Measurements from ENCODE around the gene EVI2B. TPM values are rescaled to one million over a fixed set of nuclear protein-coding genes. Genes with fewer than 3 reads are reported as not detected.

Gene EVI2B
- total RNA-seq, 1 experiment from 2014 or later: 0.37 TPM

DNA sequence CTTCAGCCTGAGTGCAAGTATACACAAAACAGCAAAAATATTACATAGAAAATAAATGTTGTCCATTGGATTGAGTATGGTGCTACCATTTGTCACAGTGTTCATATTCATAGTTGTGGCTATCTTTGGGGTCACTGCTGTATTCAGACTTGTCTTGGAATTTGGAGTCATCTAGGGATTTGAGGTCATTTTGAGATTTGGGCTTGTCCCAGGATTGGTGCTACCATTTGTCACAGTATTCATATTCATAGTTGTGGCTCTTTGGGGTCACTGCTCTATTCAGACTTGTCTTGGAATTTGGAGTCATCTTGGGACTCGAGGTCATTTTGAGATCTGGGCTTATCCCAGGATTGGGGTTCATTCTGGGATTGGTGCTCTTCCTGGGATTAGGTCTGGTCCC is 41.6 kb downstream of the EVI2B start:
- no peak for ATAC-seq
- no peak for DNase-seq (ENCODE audit: low spot score)
- TF ChIP-seq, protein P1, sequence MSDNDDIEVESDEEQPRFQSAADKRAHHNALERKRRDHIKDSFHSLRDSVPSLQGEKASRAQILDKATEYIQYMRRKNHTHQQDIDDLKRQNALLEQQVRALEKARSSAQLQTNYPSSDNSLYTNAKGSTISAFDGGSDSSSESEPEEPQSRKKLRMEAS (CRISPR knock-in tag; IDR thresholded peaks at IDR 0.05): no peak
- TF ChIP-seq FOXP1 (CRISPR knock-in tag; IDR thresholded peaks at IDR 0.05; ENCODE audit: borderline replicate concordance): no peak
- TF ChIP-seq ZNF281 (CRISPR knock-in tag; IDR thresholded peaks at IDR 0.05): no peak
- TF ChIP-seq E2F4 (CRISPR knock-in tag; IDR thresholded peaks at IDR 0.05; ENCODE audit: borderline replicate concordance, low read depth): no peak
- TF ChIP-seq, protein P2, sequence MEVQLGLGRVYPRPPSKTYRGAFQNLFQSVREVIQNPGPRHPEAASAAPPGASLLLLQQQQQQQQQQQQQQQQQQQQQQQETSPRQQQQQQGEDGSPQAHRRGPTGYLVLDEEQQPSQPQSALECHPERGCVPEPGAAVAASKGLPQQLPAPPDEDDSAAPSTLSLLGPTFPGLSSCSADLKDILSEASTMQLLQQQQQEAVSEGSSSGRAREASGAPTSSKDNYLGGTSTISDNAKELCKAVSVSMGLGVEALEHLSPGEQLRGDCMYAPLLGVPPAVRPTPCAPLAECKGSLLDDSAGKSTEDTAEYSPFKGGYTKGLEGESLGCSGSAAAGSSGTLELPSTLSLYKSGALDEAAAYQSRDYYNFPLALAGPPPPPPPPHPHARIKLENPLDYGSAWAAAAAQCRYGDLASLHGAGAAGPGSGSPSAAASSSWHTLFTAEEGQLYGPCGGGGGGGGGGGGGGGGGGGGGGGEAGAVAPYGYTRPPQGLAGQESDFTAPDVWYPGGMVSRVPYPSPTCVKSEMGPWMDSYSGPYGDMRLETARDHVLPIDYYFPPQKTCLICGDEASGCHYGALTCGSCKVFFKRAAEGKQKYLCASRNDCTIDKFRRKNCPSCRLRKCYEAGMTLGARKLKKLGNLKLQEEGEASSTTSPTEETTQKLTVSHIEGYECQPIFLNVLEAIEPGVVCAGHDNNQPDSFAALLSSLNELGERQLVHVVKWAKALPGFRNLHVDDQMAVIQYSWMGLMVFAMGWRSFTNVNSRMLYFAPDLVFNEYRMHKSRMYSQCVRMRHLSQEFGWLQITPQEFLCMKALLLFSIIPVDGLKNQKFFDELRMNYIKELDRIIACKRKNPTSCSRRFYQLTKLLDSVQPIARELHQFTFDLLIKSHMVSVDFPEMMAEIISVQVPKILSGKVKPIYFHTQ (CRISPR knock-in tag; IDR thresholded peaks at IDR 0.05): no peak
- no peak for TF ChIP-seq ZMAT4 (CRISPR knock-in tag; IDR thresholded peaks at IDR 0.05)
- no peaks in the 10 kb centered on the region for H3K27me3 Mint-ChIP-seq (ENCODE audit: low read depth)
- H3K36me3 Mint-ChIP-seq: peaks cover 6% of the 10 kb centered on the region
- ChIA-PET POLR2A (no interaction called here), CTCF (no interaction called here)
- no peak overlapping the region for H3K27ac Mint-ChIP-seq
- no peak overlapping the region for H3K4me3 Mint-ChIP-seq
- H3K9me3 Mint-ChIP-seq: no peaks in the 10 kb centered on the region
- peaks cover 11% of the 10 kb centered on the region for H3K4me1 Mint-ChIP-seq

DNA sequence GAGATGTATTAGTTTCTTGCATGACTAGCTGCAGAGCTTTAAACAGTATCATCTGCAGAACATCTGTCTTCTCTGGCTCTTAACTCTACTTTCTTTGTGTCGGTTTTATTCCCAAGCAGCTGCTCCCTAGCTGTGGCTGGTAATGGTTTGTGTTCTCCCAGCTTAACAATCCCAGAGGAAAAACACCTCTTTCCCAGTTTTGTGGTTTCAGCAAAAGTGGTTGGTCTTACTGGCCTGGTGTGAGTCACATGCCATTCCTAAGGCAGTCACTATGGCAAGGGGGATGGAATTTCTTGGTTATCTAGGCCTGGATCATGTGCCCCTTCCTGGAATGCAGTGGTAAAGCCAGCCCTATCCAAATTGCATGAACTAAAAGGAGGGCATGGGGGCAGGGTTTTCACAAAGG is 44.3 kb downstream of the EVI2B start:
- ChIA-PET CTCF (no interaction called here), POLR2A (no interaction called here)
- Mint-ChIP-seq H3K36me3 (peaks cover 9% of the 10 kb centered on the region), H3K27me3 (ENCODE audit: low read depth) (no peaks in the 10 kb centered on the region), H3K9me3 (no peaks in the 10 kb centered on the region), H3K27ac (peak overlapping the region; percentile 96), H3K4me1 (peaks cover 11% of the 10 kb centered on the region), H3K4me3 (no peak overlapping the region)
- peak; percentile 95 for ATAC-seq
- no peak for DNase-seq (ENCODE audit: low spot score)
- TF ChIP-seq USF2 (CRISPR knock-in tag; IDR thresholded peaks at IDR 0.05) (0 out of 2 replicates have a peak, but pooled peaks have one; percentile 27), ZMAT4 (CRISPR knock-in tag; IDR thresholded peaks at IDR 0.05) (no peak), ESRRA (CRISPR knock-in tag; IDR thresholded peaks at IDR 0.05; ENCODE audit: borderline replicate concordance) (no peak), ATF1 (CRISPR knock-in tag; IDR thresholded peaks at IDR 0.05) (no peak), GTF2I (CRISPR knock-in tag; conservative IDR thresholded peaks at IDR 0.05) (no peak)
- TF ChIP-seq, protein P3, sequence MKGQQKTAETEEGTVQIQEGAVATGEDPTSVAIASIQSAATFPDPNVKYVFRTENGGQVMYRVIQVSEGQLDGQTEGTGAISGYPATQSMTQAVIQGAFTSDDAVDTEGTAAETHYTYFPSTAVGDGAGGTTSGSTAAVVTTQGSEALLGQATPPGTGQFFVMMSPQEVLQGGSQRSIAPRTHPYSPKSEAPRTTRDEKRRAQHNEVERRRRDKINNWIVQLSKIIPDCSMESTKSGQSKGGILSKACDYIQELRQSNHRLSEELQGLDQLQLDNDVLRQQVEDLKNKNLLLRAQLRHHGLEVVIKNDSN (CRISPR knock-in tag; IDR thresholded peaks at IDR 0.05): peak; percentile 72
- TF ChIP-seq, protein P4, sequence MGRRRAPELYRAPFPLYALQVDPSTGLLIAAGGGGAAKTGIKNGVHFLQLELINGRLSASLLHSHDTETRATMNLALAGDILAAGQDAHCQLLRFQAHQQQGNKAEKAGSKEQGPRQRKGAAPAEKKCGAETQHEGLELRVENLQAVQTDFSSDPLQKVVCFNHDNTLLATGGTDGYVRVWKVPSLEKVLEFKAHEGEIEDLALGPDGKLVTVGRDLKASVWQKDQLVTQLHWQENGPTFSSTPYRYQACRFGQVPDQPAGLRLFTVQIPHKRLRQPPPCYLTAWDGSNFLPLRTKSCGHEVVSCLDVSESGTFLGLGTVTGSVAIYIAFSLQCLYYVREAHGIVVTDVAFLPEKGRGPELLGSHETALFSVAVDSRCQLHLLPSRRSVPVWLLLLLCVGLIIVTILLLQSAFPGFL (CRISPR knock-in tag; IDR thresholded peaks at IDR 0.05; ENCODE audit: borderline replicate concordance): no peak
- TF ChIP-seq, protein P5, sequence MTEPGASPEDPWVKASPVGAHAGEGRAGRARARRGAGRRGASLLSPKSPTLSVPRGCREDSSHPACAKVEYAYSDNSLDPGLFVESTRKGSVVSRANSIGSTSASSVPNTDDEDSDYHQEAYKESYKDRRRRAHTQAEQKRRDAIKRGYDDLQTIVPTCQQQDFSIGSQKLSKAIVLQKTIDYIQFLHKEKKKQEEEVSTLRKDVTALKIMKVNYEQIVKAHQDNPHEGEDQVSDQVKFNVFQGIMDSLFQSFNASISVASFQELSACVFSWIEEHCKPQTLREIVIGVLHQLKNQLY (CRISPR knock-in tag; IDR thresholded peaks at IDR 0.05): no peak

Measured in WTC11 (cell line).